HG03045 (cell line): Measurements from ENCODE around the gene FRG2.
"Not testable (repeated sequence)": the region's sequence is repeated elsewhere in the genome, so short reads cannot be mapped to it uniquely, and the experiment has no call there.

Experiments
- ATAC-seq: cut with Tn5 transposase; IDR thresholded peaks from one replicate; pipeline ENCODE4 v1.9.1; 2021; ENCODE audit warnings: mild to moderate bottlenecking, moderate library complexity; ENCODE audit not compliant: unreplicated experiment

Gene FRG2

GRCh38 chr4:190027156-190027555 is at the start of gene FRG2:
Gene FRG2 (minus strand): TSS chr4:190027256. CDS start chr4:190027204, 52 bp downstream.
- not testable (repeated sequence) for ATAC-seq

- ATAC-seq = not testable (repeated sequence)
Observed at GRCh38 chr4:190068351-190068750, 41.3 kb upstream of the FRG2 start.

GRCh38 chr4:190064805-190065204 is 37.7 kb upstream of the FRG2 start:
- not testable (repeated sequence) for ATAC-seq

DNA sequence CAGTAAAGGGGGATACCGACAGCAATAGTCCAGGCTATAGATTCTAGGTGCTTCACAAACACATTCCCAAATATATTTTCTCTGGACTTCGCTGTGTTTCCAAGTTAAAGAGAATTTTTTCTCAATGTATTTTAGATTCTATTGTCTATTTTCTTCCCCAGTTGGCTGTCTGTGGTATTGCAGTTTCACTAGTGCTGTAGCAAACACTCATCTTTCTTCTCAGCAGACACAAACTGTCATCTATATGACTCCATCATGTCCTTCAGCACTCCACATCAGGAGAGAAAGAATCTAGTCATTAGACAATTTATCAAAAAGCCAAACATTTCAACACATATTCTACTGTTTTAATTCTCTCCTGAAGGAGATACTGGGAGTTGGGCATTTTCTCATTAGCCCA is 37.3 kb upstream of the FRG2 start, which contains the start of gene DBET:
Gene DBET (plus strand): TSS at position 161 of the 400 bp plus-strand sequence.
- ATAC-seq = not testable (repeated sequence)

GRCh38 chr4:190058997-190059396 is 31.9 kb upstream of the FRG2 start:
- not testable (repeated sequence) for ATAC-seq

- not testable (repeated sequence) for ATAC-seq
Observed at GRCh38 chr4:190049378-190050239, 22.6 kb upstream of the FRG2 start.

DNA sequence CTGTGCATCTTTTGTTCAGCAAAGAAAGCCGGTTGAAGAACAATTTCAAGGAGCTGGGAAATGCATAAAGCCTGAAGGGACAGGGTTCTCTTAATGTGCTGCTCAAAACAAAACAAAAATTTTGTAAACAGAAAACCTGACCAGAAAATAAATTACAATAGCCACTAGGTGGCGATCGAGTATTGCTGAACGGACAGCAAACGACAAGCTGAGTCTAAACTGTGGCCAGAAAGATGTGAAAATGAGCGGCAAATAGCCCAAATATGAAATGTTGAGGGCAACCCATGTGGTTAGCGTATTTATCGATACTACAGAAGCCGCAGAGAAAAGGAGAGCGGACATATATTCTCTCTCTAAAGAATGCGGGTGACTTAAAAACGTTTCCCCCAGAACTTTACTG is 20.6 kb upstream of the FRG2 start:
- ATAC-seq = not testable (repeated sequence)

DNA sequence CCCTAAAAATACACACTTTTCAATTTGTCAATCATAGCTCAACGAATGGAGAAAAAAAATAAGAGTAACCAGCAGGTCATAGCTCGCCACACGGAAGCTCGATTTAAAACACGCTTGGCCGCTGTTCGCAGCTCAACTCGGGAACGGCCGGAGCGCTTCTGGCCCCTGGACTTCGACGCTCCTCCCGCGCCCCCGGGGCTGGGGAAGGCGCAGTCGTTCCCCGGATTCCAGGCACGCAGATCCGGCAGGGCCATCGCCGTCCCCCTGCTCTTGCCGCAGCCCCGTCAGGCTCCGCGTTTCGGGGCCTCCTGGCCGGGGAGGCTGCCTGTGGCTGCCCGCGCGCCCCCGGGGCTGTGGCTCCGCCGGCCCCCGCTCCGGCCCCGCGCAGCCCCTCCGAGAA is 13.8 kb upstream of the FRG2 start:
- ATAC-seq = not testable (repeated sequence)

- ATAC-seq = not testable (repeated sequence)
Observed at GRCh38 chr4:190037704-190038388, 10.8 kb upstream of the FRG2 start.

GRCh38 chr4:190031264-190031663 is 4.2 kb upstream of the FRG2 start:
- not testable (repeated sequence) for ATAC-seq

- ATAC-seq = not testable (repeated sequence)
Observed at GRCh38 chr4:190022614-190023281, 4.3 kb downstream of the FRG2 start.

DNA sequence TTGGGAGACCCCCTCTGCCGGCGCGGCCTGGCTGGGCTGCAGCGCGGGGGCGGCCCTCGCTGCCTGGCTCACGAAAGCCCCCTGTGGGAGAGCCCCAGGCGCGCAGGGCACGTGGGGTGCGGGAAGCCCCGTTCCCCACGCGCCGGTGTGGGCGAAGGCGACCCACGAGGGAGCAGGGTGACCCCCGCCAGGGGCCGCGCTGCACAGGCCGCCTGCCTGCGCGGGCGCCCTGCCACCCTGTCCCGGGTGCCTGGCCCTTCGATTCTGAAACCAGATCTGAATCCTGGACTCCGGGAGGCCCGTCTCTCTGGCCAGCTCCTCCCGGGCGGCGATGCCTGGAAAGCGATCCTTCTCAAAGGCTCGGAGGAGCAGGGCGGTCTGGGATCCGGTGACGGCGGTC is 5.1 kb downstream of the FRG2 start:
- ATAC-seq = not testable (repeated sequence)

DNA sequence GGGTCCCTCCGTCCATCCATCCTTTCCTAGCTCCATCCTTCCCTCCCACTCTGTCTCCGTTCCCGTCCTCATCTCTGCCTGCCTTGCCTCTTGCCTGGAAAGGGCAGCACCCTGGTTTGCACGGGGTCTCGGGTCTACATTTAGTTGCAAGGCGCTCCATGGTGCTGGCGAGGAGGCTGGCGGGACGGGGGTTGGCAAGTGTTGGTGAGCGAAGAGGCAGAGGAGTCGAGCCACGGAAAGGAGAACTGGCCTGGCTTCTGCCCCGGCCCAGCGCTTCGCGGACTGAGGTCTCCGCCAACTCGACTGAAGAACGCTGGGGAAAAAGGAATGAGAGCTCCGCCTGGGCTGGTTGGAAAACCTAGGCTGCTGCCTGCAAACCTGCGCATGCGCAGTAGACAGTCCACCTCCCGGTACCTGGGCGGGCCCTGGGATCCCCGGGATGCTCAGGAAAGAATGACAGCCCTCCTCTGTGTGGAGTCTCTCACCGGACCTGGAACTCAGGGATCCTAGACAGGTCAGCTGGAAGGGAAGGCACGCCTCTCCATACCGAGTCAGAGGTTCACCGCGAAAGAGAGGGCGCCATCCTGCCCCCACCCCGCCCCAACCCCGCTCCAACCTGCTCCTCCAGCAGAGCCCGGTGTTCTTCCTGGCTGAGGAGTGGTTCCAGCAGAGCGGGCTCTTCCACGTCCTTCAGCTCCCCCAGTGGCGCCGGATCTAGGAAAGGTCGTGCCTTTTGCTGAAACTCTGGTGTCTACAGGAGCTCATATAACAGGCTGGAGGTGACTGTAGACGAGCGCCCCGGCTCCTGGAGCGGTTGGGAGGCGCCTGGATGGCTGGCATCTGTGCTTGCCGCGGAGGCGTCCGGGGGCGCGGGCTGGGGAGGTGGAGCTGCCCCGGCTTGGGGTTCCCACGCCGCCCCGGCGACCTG is 6.0 kb downstream of the FRG2 start:
- ATAC-seq = no peak

DNA sequence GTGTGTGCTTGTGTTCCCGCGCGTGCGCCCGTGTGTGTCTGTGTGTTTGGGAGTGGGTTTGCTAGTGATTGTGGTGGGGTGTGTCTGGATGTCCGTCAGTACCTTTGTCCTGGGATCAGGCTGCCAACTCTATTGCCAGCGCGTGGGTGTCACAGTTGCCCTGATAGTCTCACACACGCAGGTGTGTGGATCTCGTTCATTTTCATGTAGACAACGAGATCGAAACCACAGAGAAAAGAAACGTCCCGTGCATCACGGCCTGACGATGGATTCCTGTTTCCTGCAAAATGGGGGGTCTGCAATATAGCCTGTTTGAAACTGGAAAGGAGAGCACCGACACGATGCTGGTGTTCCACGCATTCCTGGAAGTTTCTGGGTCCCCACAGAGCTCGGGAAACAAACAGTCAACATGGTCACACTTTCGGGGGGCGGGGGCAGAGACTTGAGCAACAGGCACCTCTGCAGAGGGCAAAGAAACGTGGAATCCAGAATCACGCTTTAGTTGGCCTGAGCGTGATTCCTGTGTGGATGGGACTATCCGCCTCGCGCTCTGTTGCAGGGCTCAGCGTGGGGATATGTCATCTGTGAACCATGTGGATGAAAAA is 7.1 kb downstream of the FRG2 start:
- ATAC-seq = not testable (repeated sequence)

DNA sequence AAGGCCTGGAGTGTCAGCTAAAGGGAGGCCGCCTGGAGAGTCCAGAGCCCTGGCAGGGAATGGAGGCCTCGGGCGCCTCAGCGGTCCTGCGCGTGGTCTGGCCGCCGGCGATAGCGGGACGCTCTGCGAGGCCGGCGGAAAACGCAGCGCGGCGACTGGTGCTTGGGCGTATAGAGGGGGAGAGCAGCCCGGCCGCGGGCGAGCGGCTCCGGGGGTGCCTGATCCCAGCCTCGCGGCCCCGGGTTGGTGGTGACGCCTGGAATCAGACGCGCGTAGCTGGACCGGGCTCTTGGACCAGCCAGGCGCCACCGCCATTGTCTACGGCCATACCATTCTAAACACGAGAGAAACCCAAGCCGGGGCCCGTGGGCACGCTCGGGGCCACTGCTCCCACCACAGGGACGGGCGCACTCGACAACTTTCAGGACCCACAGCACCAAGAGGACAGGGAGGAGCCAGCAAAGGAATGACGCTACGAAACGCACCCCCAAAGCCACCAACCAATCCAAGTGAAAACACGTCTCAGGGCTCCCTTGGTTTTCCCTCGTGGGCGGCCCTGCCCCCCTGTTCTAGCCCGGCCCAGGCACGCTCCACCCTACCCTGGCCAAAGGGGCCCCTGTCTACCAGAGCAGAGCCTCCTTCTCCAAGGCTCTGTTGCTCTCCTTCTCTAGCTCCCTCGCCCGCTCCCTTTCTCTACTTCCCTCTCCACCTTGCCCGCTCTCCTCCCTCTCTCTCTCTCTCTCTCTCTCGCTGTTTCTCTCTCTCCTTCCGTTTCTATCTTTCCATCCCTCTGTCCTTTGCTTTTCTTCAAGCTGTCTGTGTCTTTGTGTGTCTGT is 7.8 kb downstream of the FRG2 start:
- ATAC-seq = no peak

GRCh38 chr4:190018201-190018920 is 8.7 kb downstream of the FRG2 start:
- ATAC-seq = no peak

GRCh38 chr4:190017357-190018200 is 9.5 kb downstream of the FRG2 start:
- ATAC-seq = no peak
